GM08714 (cell line): ENCODE measurements around the gene PMS2.
"Not testable (repeated sequence)": the region's sequence is repeated elsewhere in the genome, so short reads cannot be mapped to it uniquely, and the experiment has no call there.

ENCODE experiments used
- H3K4me3 ChIP-seq: fragments of 200-500 bp; sonication (Bioruptor generic); 2 replicates; pipeline ENCODE4 v1.5.1; 2014; ENCODE audit warnings: mild to moderate bottlenecking, low read length, inconsistent platforms
- ZNF274 ChIP-seq: IDR thresholded peaks from 2 replicates; pipeline ENCODE4 v1.6.1; 2012; ENCODE audit warnings: mild to moderate bottlenecking, low read depth, low read length

PMS2 gene

GRCh38 chr7:6008668-6009611, at the start of gene PMS2, which contains the start of gene AIMP2:
PMS2 (minus strand) TSS chr7:6009049; CDS start chr7:6009019, 30 bp downstream.
AIMP2 (plus strand) TSS chr7:6009272; CDS start chr7:6009364, 92 bp downstream.
- peak within 1 kb of the TSS; percentile 74 for H3K4me3 ChIP-seq
- no peak for TF ChIP-seq ZNF274

DNA sequence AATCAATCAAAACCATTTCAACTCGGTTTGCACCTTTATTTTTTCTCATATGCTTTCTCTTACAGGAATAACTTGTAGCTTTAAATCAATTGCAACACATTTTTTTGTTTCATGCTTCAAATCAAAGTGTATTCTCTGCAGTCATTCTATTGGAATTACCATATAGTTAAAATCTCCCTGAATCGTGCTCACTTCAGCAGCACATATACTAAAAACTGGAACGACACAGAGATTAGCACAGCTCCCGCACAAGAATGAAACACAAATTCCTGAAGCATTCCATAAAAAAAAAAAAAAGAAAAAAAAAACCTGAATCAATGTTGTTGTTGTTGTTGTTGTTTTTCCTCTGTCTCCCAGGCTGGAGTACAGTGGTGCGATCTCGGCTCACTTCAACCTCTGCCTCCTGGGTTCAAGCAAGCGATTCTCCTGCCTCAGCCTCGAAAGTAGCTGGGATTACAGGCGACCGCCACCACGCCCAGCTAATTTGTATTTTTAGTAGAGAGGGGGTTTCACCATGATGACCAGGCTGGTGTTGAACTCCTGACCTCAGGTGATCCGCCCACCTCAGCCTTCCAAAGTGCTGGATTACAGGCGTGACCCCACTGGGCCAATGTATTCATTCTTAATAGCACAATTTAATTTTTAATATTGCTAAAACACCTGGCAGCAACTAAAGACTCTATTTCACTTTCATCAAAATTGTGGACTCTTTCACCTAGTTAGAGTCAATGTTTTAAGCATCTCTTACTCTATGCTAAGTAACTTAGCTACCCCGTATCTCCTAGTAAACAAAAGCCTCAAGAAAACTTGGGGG, 48.7 kb upstream of the PMS2 start:
- TF ChIP-seq ZNF274 = no peak

DNA sequence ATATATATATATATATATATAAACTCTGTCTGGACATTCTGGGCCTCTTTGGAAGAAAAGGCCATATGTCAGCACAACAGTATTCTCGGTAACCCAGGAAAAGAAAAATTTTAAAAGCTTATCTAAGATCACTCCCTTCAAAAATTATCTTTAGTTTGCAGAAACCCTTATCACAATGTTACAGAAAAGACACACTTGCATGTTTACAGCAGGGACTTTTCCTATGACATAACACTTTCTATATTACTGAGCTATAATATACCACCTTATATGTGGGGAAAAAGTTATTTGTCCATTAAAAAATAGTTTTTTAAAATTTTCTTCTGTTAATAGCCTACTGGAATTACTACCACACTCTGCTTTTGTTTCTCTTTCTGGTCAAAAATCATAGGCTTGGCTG, 47.8 kb upstream of the PMS2 start:
- no peak overlapping the region for H3K4me3 ChIP-seq
- TF ChIP-seq ZNF274 = no peak

More for the DNA sequence above, 48.7 kb upstream of the PMS2 start:
- peak overlapping the region; percentile 82 for H3K4me3 ChIP-seq

GRCh38 chr7:6051185-6051584, 42.3 kb upstream of the PMS2 start:
- not testable (repeated sequence) for H3K4me3 ChIP-seq

DNA sequence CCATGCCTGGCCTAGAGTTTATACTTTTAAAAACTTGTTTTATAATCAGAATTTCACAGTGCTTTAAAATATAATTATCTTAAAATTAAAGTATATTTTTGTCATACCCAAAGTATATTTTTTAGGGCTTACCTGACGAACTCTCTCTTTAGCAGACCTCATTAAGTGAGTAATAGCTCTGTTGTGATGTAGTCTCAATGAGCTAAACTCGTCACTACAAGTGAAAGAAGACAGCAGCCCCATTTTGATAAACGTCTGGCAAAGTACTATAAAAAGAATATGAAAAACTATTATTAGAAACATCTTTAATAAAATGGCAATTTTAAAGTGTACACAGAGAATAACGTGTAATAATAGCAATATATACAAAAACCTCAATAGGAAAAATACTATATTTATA, 40.9 kb upstream of the PMS2 start:
- TF ChIP-seq ZNF274 = no peak
- H3K4me3 ChIP-seq = no peak overlapping the region

DNA sequence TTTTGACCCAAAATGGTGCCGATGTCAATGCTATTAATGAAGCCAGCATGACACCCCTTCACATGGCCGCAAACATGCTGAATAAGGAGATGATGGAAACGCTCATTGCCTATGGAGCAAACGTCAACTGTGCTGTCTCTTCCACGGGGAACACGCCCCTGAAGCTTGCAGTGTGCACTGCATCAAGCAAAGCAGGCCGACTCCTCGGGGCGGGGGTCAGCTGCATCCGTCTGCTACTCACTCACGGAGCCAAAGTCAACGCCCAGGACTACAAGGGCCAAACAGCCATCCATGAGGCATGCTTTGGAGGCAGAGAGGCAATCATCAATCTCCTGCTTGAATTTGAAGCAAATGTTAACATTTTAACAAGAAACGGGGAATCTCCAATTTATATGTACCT, 26.8 kb upstream of the PMS2 start:
- H3K4me3 ChIP-seq = no peak overlapping the region

DNA sequence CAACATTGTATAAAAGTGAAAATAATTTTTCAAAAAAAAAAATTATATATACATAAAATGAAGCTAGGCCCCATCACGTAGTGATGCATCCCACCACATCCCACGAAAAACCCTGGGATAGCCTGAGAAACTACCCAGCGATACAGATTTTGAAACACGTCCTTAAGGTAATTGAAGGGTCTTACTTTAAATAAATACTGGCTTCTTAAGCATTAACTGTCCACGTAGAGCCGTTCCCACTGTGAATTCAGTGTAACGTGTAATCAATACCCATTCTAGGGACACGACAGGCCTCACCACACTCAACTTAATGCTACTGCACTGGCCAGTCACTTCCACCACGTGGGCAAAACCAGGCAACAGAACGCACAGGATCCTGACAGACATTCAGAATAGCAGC, 26.3 kb upstream of the PMS2 start:
- no peak for TF ChIP-seq ZNF274
- no peak overlapping the region for H3K4me3 ChIP-seq

More for the DNA sequence above, 26.8 kb upstream of the PMS2 start:
- TF ChIP-seq ZNF274 = no peak

- H3K4me3 ChIP-seq = no peak overlapping the region
- TF ChIP-seq ZNF274 = no peak
Measured at GRCh38 chr7:6032641-6033040, 23.8 kb upstream of the PMS2 start.

- no peak overlapping the region for H3K4me3 ChIP-seq
- TF ChIP-seq ZNF274 = no peak
Measured at GRCh38 chr7:6032167-6032566, 23.3 kb upstream of the PMS2 start.

GRCh38 chr7:6031567-6031966, 22.7 kb upstream of the PMS2 start:
- H3K4me3 ChIP-seq = no peak overlapping the region
- no peak for TF ChIP-seq ZNF274

- TF ChIP-seq ZNF274 = no peak
- no peak within 1 kb of the TSS for H3K4me3 ChIP-seq
Measured at GRCh38 chr7:6030988-6031387, 22.1 kb upstream of the PMS2 start, which contains the start of gene ANKRD61. ANKRD61 (plus strand) TSS chr7:6031376; CDS start chr7:6031376, 0 bp downstream.

DNA sequence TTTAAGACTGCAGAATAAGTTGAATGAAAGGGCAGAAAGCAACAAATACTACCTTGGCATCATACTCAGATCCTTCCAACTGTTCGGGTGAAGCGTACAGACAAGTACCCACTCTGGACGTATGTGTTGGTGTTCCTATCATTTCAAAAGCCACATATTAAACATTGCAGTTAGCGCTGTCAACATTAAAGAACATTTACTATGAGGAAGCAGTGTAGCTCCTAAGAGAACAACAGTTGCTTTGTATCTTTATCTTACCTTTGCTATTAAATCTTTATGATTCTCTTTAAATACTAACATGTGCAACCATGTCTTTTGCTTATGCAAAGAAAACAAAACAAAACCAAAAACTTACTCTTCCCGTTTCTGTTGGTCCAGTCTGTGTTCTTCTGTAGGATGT, 19.7 kb upstream of the PMS2 start:
- no peak for TF ChIP-seq ZNF274
- no peak overlapping the region for H3K4me3 ChIP-seq

DNA sequence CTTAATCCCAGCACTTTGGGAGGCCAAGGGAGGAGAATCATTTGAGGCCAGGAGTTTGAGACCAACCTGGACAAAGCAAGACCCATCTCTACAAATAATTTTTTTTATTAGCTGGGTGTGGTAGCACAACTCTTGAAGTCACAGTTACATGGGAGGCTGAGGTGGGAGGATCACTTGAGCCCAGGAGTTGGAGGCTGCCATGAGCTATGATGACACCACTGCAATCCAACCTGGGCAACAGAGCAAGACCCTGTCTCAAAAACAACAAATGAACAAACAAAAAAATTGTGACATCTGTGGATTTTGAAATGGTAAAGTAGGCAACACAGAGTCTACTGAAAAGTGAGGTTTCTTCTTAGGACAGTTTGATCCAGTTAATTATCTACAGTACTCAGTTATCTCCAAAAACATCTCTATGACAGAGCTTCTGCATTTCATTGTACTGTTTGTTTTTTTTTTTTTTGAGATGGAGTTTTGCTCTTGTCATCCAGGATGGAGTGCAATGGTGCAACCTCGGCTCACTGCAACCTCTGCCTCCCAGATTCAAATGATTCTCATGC, 19.0 kb upstream of the PMS2 start:
- no peak overlapping the region for H3K4me3 ChIP-seq
- TF ChIP-seq ZNF274 = no peak

GRCh38 chr7:6026820-6027311, 18.0 kb upstream of the PMS2 start:
- H3K4me3 ChIP-seq = no peak overlapping the region
- no peak for TF ChIP-seq ZNF274
